Testis (tissue), 2 donors: ENCODE measurements around the gene HOMER3.

Source experiments
- CTCF ChIP-seq, 3 experiments: fragments of 450-650 bp in 2 of 3; fragments of 200-600 bp in 1 of 3; sonication (generic) in 1 of 3; IDR thresholded peaks; one replicate each; pipeline ENCODE4 v1.5.1; 2016 to 2019; ENCODE audit warnings: antibody characterized with exemption in 3 of 3, mild to moderate bottlenecking in 2 of 3, moderate library complexity in 1 of 3
- POLR2A ChIP-seq: fragments of 450-650 bp; IDR thresholded peaks from one replicate; pipeline ENCODE4 v1.6.1; 2017; ENCODE audit warnings: antibody characterized with exemption, mild to moderate bottlenecking, moderate library complexity

DNA sequence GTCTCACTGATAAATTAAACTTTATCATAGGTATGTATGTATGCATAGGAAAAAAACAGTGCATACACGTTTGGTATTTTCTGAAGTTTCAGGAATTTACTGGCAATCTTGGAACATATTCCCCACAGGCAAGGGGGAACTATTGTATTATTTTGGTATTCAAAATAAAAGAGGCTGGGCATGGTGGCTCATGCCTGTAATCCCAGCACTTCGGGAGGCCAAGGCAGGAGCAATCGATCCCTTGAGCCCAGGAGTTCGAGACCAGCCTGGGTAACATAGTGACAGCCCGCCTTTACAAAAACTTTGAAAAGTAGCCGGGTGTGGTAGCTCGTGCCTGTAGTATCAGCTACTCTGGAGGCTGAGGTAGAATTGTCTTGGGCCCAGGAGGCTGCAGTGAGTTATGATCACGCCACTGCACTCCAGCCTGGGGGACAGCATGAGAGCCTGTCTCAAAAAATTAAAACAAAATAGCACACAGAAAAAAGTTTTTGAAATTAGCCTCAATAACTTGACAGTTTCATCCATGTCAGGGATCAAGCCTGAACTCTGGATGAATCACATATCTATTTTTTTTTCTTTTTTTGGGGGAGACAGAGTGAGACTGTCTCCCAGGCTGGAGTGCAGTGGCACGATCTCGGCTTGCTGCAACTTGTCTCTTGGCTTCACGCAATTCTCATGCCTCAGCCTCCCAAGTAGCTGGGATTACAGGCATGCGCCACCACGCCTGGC lies 29.1 kb upstream of the HOMER3 start:
- TF ChIP-seq POLR2A (no peak), CTCF (IDR thresholded peaks at IDR 0.05) (no peak)
